ENCODE results near the gene FAM110A.
"Not testable (repeated sequence)": the region's sequence is repeated elsewhere in the genome, so short reads cannot be mapped to it uniquely, and the experiment has no call there.

Gene FAM110A

GRCh38 chr20:841568-842546 is 8.3 kb downstream of the FAM110A start:
- DNase-seq (ENCODE audit: extremely low spot score, insufficient read length, low read depth) = no peak
- no peak for FAIRE-seq

GRCh38 chr20:842547-842940 is 9.0 kb downstream of the FAM110A start:
- FAIRE-seq = no peak
- no peak for DNase-seq (ENCODE audit: extremely low spot score, insufficient read length, low read depth)

GRCh38 chr20:843912-844311 is 10.4 kb downstream of the FAM110A start:
- FAIRE-seq = no peak
- DNase-seq (ENCODE audit: extremely low spot score, insufficient read length, low read depth) = no peak

GRCh38 chr20:844473-845225 is 11.1 kb downstream of the FAM110A start:
- FAIRE-seq = peak; percentile 96
- peak; percentile 91 for DNase-seq (ENCODE audit: extremely low spot score, insufficient read length, low read depth)

- DNase-seq (ENCODE audit: extremely low spot score, insufficient read length, low read depth) (no peak), FAIRE-seq (no peak)
Measured at GRCh38 chr20:845226-845868, 11.8 kb downstream of the FAM110A start.

- no peak for DNase-seq (ENCODE audit: extremely low spot score, insufficient read length, low read depth)
- peak; percentile 69 for FAIRE-seq
Measured at GRCh38 chr20:845941-846893, 12.7 kb downstream of the FAM110A start.

GRCh38 chr20:846894-847278 is 13.4 kb downstream of the FAM110A start:
- FAIRE-seq = peak; percentile 91
- DNase-seq (ENCODE audit: extremely low spot score, insufficient read length, low read depth) = peak; percentile 35

GRCh38 chr20:848193-848592 is 14.7 kb downstream of the FAM110A start:
- FAIRE-seq = no peak
- DNase-seq (ENCODE audit: extremely low spot score, insufficient read length, low read depth) = no peak

GRCh38 chr20:848731-849130 is 15.2 kb downstream of the FAM110A start:
- not testable (repeated sequence) for DNase-seq (ENCODE audit: extremely low spot score, insufficient read length, low read depth)

GRCh38 chr20:853406-853996 is 20.0 kb downstream of the FAM110A start:
- DNase-seq (ENCODE audit: extremely low spot score, insufficient read length, low read depth) (no peak), FAIRE-seq (no peak)

More at GRCh38 chr20:848731-849130, 15.2 kb downstream of the FAM110A start:
- not testable (repeated sequence) for FAIRE-seq

GRCh38 chr20:854601-855000 is 21.1 kb downstream of the FAM110A start:
- DNase-seq (ENCODE audit: extremely low spot score, insufficient read length, low read depth) (no peak), FAIRE-seq (no peak)

- no peak for FAIRE-seq
- no peak for DNase-seq (ENCODE audit: extremely low spot score, insufficient read length, low read depth)
Measured at GRCh38 chr20:855466-856360, 22.2 kb downstream of the FAM110A start.

GRCh38 chr20:856361-856775 is 22.9 kb downstream of the FAM110A start:
- no peak for FAIRE-seq
- no peak for DNase-seq (ENCODE audit: extremely low spot score, insufficient read length, low read depth)

GRCh38 chr20:858011-858410 is 24.5 kb downstream of the FAM110A start:
- FAIRE-seq = no peak
- DNase-seq (ENCODE audit: extremely low spot score, insufficient read length, low read depth) = no peak

GRCh38 chr20:859751-860231 is 26.3 kb downstream of the FAM110A start:
- DNase-seq (ENCODE audit: extremely low spot score, insufficient read length, low read depth) (no peak), FAIRE-seq (no peak)

GRCh38 chr20:860891-861290 is 27.4 kb downstream of the FAM110A start:
- FAIRE-seq = no peak
- no peak for DNase-seq (ENCODE audit: extremely low spot score, insufficient read length, low read depth)

- DNase-seq (ENCODE audit: extremely low spot score, insufficient read length, low read depth) = no peak
- no peak for FAIRE-seq
Measured at GRCh38 chr20:865440-865839, 31.9 kb downstream of the FAM110A start.

GRCh38 chr20:868279-868678 is 34.8 kb downstream of the FAM110A start:
- no peak for DNase-seq (ENCODE audit: extremely low spot score, insufficient read length, low read depth)
- no peak for FAIRE-seq
